ENCODE data around the gene SUGP1. TPM values are rescaled to one million over a fixed set of nuclear protein-coding genes. Genes with fewer than 3 reads are reported as not detected.

Gene SUGP1
- total RNA-seq, 1 experiment from 2014 or later = 81.3 TPM

DNA sequence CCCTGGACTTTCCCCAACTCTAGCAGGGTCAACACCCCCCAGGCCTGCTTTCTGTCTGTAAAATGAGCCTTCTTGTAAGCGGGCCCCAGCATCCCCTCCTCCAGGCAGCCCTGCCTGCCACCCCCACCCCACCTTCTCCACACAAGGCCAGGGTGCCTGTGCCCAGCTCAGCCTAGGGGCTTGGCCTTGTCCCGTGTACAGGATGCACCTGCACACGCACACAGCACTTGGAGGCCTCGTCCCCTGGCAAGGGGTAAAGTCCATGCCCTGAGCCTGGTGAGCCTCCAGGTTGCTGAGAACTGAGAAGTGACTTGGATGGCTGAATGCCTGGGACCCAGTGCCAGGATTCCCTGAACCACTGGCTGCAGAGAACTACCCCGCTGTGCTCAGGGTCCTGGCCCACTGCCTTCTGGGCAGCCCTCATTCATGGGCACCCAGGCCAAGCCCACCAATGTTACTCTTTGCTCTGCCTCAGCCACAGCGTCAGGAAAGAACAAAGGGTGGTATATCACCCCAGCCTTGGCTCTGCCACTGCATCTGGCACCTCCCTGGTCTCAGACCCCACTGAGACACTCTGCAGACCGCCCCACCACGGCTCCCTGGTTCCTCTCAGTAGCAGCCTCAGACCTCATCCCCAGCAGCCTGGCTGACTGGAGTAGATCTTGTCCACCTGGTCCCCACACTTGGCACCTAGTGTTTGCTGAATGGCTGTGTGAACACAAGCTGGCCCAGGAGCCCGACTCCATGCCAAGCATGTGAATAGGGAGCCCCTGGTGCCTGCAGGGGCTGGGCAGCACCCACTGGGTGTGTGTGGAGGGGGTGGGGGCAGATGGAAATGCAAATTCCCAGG, 45.4 kb downstream of the SUGP1 start (continued):
- TF ChIP-seq, protein P1, sequence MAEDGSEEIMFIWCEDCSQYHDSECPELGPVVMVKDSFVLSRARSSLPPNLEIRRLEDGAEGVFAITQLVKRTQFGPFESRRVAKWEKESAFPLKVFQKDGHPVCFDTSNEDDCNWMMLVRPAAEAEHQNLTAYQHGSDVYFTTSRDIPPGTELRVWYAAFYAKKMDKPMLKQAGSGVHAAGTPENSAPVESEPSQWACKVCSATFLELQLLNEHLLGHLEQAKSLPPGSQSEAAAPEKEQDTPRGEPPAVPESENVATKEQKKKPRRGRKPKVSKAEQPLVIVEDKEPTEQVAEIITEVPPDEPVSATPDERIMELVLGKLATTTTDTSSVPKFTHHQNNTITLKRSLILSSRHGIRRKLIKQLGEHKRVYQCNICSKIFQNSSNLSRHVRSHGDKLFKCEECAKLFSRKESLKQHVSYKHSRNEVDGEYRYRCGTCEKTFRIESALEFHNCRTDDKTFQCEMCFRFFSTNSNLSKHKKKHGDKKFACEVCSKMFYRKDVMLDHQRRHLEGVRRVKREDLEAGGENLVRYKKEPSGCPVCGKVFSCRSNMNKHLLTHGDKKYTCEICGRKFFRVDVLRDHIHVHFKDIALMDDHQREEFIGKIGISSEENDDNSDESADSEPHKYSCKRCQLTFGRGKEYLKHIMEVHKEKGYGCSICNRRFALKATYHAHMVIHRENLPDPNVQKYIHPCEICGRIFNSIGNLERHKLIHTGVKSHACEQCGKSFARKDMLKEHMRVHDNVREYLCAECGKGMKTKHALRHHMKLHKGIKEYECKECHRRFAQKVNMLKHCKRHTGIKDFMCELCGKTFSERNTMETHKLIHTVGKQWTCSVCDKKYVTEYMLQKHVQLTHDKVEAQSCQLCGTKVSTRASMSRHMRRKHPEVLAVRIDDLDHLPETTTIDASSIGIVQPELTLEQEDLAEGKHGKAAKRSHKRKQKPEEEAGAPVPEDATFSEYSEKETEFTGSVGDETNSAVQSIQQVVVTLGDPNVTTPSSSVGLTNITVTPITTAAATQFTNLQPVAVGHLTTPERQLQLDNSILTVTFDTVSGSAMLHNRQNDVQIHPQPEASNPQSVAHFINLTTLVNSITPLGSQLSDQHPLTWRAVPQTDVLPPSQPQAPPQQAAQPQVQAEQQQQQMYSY (CRISPR knock-in tag; IDR thresholded peaks at IDR 0.05) = no peak
- TF ChIP-seq, protein P2, sequence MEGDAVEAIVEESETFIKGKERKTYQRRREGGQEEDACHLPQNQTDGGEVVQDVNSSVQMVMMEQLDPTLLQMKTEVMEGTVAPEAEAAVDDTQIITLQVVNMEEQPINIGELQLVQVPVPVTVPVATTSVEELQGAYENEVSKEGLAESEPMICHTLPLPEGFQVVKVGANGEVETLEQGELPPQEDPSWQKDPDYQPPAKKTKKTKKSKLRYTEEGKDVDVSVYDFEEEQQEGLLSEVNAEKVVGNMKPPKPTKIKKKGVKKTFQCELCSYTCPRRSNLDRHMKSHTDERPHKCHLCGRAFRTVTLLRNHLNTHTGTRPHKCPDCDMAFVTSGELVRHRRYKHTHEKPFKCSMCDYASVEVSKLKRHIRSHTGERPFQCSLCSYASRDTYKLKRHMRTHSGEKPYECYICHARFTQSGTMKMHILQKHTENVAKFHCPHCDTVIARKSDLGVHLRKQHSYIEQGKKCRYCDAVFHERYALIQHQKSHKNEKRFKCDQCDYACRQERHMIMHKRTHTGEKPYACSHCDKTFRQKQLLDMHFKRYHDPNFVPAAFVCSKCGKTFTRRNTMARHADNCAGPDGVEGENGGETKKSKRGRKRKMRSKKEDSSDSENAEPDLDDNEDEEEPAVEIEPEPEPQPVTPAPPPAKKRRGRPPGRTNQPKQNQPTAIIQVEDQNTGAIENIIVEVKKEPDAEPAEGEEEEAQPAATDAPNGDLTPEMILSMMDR (IDR thresholded peaks at IDR 0.05) = no peak
- no peak for TF ChIP-seq FOXK1 (CRISPR knock-in tag; IDR thresholded peaks at IDR 0.05)

DNA sequence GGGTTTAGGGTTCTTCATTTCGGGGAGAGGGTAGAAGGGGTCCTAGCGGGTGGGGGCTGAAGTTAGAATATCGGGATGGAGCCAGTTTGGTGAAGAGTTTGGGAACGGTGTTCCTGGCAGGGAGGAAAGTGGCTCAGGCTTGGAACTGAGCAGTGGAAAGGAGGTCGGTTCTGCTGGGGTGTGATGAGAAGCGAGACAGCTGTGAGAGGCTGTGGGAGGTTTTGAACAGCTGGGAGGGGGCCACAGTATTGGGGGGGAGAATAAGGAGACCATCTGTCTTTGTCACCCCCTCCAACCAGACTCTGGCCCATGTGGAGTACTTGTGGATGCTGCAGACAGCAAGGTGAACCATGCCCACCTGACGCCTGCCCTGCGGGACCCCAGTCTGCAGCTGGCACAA, 46.2 kb downstream of the SUGP1 start:
- Mint-ChIP-seq H3K27me3 (ENCODE audit: low read depth) (peaks cover 31% of the 10 kb centered on the region), H3K27ac (no peak overlapping the region), H3K9me3 (no peaks in the 10 kb centered on the region), H3K4me1 (peaks cover 10% of the 10 kb centered on the region), H3K4me3 (no peak overlapping the region), H3K36me3 (peaks cover 11% of the 10 kb centered on the region)
- TF ChIP-seq, protein P3, sequence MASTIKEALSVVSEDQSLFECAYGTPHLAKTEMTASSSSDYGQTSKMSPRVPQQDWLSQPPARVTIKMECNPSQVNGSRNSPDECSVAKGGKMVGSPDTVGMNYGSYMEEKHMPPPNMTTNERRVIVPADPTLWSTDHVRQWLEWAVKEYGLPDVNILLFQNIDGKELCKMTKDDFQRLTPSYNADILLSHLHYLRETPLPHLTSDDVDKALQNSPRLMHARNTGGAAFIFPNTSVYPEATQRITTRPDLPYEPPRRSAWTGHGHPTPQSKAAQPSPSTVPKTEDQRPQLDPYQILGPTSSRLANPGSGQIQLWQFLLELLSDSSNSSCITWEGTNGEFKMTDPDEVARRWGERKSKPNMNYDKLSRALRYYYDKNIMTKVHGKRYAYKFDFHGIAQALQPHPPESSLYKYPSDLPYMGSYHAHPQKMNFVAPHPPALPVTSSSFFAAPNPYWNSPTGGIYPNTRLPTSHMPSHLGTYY (CRISPR knock-in tag; IDR thresholded peaks at IDR 0.05) = no peak
- TF ChIP-seq, protein P4, sequence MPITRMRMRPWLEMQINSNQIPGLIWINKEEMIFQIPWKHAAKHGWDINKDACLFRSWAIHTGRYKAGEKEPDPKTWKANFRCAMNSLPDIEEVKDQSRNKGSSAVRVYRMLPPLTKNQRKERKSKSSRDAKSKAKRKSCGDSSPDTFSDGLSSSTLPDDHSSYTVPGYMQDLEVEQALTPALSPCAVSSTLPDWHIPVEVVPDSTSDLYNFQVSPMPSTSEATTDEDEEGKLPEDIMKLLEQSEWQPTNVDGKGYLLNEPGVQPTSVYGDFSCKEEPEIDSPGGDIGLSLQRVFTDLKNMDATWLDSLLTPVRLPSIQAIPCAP (CRISPR knock-in tag; IDR thresholded peaks at IDR 0.05) = no peak
- TF ChIP-seq ZBTB21 (CRISPR knock-in tag; IDR thresholded peaks at IDR 0.05; ENCODE audit: borderline replicate concordance) = no peak
- TF ChIP-seq TP53 (CRISPR knock-in tag; IDR thresholded peaks at IDR 0.05) = no peak
- TF ChIP-seq NFE2L1 (CRISPR knock-in tag; IDR thresholded peaks at IDR 0.05) = no peak
- no peak for TF ChIP-seq KAT7 (CRISPR knock-in tag; IDR thresholded peaks at IDR 0.05; ENCODE audit: borderline replicate concordance)
- TF ChIP-seq ZNF671 (CRISPR knock-in tag; IDR thresholded peaks at IDR 0.05) = no peak
- TF ChIP-seq, protein P5, sequence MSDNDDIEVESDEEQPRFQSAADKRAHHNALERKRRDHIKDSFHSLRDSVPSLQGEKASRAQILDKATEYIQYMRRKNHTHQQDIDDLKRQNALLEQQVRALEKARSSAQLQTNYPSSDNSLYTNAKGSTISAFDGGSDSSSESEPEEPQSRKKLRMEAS (CRISPR knock-in tag; IDR thresholded peaks at IDR 0.05) = no peak
- no peak for TF ChIP-seq ELF4 (CRISPR knock-in tag; IDR thresholded peaks at IDR 0.05; ENCODE audit: low read depth)
- no peak for TF ChIP-seq CREB1 (CRISPR knock-in tag; IDR thresholded peaks at IDR 0.05)
- no peak for TF ChIP-seq NFATC4 (CRISPR knock-in tag; IDR thresholded peaks at IDR 0.05)
- TF ChIP-seq NR2C2 (CRISPR knock-in tag; IDR thresholded peaks at IDR 0.05) = no peak
- CTCF ChIA-PET = no interaction called here
- no peak for DNase-seq (ENCODE audit: low spot score)
- POLR2A ChIA-PET = no interaction called here
- no peak for ATAC-seq
